ENCODE measurements around the gene GALK2.

- TF ChIP-seq CTCF (IDR thresholded peaks at IDR 0.05) (no peak), POLR2A (IDR thresholded peaks at IDR 0.05) (no peak), POLR2AphosphoS5 (IDR thresholded peaks at IDR 0.05) (no peak)
Observed at GRCh38 chr15:49278751-49279150, 108.7 kb downstream of the GALK2 start.

Measured in breast epithelium (tissue), 3 donors.